ENCODE measurements around the gene NTN4.
"Not testable (repeated sequence)": the region's sequence is repeated elsewhere in the genome, so short reads cannot be mapped to it uniquely, and the experiment has no call there.

Gene NTN4

DNA sequence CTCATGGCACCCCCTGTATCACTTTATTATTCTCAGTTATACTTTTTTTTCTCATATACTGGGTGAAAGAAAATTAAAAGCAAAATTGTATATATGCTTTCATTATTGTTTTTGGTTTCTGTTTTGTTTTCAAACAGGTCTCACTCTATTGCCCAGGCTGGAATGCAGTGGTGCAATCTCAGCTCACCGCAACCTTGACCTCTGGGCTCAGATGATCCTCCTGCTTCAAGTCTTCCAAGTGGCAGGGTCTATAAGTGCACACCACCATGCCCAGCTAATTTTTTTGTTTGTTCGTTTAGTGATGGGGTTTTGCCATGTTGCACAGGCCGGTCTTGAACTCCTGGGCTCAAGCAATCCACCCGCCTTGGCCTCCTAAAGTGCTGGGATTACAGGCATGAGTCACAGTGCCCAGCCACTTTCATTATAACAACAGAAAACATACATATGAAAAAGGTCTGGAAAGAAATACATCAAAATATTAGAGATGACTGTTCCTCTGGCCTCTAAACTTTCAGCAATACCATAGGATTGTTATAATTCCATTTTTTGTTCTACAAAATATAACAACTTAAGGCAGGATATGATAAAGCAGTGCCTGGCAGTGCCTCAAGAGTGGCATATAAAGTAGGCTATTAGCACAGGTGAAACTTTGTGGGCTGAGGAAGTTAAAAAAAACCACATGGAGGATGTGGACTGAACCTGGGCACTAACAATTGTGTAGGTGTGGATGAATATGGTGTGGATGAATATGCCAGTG, 5.8 kb upstream of the NTN4 start:
- no peak for DNase-seq (ENCODE audit: low read depth in 2 of 2)

DNA sequence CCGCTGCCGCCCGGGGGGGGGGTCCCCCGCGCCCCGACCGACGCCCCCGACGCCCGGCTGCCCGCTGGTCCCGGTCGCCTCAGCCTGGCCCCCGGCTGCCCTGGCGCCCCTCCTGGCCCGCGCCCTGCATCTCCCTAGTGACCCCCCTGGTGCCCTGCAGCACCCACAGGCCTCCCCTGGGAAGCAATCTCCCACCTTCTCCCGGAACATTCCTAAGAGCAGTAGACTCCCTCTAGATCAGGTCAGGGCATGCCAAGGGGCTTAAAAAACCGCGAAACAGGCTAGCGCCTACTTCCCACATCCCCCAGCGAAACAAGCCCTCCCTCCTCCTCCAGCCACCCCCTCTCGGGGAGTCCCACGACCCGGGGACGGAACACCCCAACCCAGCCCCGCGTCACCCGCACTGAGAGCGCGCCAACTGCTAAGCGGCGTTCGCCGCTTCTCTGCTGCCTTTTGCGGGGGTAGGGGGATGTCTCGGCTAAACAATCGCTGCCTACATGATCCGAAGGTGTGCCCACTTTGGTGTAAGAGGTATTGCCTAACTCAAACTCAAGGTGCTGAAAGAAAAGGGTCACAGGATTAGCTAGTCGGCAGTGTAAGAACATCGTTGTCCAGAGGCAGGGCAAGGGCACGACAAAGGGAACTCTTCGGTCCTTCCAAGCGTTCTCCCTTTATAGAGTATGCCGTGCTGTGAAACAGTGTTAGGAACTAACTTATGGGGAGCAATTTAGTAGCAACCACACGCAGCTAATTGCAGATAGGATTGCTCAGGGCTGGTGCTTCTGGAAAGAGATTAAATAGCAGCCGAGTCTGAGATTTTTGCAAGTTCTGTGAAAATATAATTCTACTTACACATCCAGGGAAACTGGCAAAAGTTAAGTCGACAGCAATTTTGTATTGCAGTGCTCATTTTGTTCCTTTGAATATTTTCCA, 619 bp upstream of the NTN4 start:
- no peak for DNase-seq (ENCODE audit: low read depth in 2 of 2)

- no peak for DNase-seq (ENCODE audit: low read depth in 2 of 2)
Observed at GRCh38 chr12:95789126-95790032, 1.2 kb downstream of the NTN4 start.

GRCh38 chr12:95788637-95789036, 1.9 kb downstream of the NTN4 start:
- no peak for DNase-seq (ENCODE audit: low read depth in 2 of 2)

DNA sequence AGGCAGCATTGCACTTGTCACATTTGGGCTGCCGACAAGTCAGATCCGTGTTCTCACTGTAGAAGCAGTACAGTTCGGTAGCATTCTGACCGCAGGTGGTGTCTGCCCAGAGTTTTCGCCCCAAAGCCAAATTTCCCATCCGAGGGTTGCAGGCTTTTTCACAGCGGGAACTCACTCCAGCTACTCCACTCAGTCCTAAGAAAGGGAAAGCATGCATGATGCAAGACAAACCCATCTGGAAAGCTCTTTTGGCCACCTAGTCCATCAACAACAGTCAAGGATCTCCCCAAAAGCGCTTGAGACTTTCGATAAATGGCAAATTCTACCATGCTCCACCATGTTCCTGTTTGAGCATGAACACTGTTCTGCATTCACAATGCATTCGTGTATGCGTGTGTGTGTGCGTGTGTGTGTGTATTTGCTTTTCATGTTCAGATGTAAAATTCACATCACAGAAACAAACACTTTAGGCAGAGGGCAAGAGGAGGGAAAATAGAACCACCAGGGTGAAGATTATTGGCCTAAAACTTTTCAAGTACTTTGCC, 3.2 kb downstream of the NTN4 start:
- no peak for DNase-seq (ENCODE audit: low read depth in 2 of 2)

- DNase-seq (ENCODE audit: low read depth in 2 of 2): no peak
Observed at GRCh38 chr12:95784915-95785314, 5.6 kb downstream of the NTN4 start.

DNA sequence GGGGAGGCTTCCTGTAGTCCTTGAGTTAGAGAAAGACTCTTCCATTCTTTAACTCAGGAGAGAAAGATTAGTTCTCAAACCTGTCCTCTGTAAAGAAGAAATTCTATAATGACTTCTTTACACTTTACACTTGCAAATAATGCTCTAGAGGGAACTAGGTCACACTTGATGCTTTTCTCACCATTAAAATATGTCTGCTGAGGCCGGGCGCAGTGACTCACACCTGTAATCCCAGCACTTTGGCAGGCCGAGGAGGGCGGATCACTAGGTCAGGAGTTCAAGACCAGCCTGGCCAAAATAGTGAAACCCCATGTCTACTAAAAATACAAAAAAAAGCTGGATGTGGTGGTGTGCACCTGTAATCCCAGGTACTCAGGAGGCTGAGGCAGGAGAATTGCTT, 6.3 kb downstream of the NTN4 start:
- DNase-seq (ENCODE audit: low read depth in 2 of 2): no peak

DNA sequence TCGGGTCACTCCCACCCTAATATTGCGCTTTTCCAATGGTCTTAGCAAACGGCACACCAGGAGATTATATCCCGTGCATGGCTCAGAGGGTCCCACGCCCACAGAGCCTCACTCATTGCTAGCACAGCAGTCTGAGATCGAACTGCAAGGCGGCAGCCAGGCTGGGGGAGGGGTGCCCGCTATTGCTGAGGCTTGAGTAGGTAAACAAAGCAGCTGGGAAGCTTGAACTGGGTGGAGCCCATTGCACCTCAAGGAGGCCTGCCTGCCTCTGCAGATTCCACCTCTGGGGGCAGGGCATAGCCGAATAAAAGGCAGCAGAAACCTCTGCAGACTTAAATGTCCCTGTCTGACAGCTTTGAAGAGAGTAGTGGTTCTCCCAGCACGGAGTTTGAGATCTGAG, 15.1 kb downstream of the NTN4 start:
- not testable (repeated sequence) for DNase-seq (ENCODE audit: low read depth in 2 of 2)

GRCh38 chr12:95774311-95775045, 16.1 kb downstream of the NTN4 start:
- DNase-seq (ENCODE audit: low read depth in 2 of 2): no peak

DNA sequence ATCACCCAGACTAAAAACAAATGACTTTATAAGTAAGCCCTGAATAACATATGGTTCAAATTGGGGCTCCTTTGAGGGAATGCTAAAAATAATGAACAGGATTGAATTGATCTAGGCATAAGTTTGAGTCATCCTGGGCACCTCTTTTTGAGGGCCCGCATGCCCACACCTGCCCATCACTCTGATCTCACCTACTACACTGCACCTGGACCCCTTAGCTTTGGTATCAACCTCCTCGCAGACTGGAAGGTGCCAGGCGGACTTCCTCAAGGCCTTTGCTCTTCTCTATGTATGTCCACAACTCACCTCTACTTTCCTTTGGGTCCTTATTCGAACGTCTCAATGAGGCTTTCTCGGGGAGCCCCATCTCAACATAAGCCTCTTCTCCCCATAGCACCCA, 17.2 kb downstream of the NTN4 start:
- DNase-seq (ENCODE audit: low read depth in 2 of 2): no peak

DNA sequence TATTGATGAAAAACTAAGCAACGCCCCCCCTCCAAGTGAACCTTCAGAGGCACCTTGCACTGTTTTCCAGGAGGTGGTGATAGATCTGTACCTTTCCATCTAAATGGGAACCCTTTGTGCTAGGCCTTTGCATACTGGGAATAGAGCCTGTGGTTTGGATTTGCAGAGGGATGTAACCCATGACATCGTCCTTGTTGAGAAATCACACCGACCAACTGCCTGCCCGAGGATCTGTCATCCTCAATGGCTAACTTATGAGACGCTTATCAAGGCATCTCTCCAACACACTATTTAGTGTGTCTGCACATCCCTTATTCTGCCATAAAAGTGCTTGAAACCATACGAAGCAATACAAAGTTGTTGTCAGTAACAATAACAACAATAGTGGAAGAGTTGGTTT, 22.9 kb downstream of the NTN4 start:
- DNase-seq (ENCODE audit: low read depth in 2 of 2): no peak

DNA sequence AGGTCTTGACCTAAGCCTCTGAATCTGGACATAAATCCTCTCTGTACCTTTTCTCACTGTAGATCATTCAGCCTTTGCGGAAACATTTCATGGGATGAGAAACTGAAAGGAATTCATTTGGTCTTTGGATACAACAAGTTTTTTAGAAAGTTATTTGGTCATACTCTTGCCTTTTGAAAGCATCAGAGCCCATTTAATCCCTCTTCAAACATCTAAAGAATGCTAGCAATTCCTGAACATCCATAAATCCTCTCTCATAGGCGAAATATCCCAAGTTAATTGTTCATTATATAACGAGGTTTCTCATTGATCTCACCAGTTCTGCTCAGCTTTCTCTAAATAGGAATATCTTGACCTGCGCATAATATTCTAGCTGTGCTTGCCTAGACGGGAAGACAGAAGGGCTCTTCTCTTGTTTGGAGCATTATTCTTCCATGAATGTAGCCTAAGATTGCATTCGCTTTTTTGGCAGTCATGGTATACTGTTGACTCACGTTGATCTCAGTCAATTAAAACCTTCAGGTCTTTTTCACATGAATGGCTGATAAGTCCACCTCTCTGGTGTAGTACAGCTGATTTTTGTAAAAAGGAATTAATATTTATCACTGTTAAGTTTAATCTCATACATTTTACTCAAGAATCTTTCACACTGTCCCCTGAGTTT, 24.1 kb downstream of the NTN4 start:
- no peak for DNase-seq (ENCODE audit: low read depth in 2 of 2)

- DNase-seq (ENCODE audit: low read depth in 2 of 2): no peak
Observed at GRCh38 chr12:95764848-95765247, 25.7 kb downstream of the NTN4 start.

DNA sequence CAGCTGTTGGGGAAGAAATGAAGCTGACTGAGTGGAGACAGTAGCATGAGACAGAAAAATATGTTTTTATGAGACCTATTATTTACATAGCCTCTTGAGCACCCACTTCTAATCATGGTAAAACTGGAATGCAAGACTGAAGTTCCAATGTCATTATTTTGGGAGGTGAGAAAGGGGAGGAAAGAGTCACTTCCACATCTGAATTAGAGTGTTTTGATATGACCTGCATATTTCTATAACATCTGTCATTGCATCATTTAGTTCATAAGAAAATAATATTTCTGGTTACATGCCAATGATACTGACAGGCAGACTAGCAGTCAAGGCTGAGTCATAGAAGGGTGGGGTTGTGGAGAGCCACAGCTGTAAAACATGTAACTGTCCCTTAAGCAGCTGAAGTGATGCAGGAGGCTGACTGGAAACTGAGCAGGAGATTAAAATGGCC, 26.7 kb downstream of the NTN4 start:
- DNase-seq (ENCODE audit: low read depth in 2 of 2): no peak

DNA sequence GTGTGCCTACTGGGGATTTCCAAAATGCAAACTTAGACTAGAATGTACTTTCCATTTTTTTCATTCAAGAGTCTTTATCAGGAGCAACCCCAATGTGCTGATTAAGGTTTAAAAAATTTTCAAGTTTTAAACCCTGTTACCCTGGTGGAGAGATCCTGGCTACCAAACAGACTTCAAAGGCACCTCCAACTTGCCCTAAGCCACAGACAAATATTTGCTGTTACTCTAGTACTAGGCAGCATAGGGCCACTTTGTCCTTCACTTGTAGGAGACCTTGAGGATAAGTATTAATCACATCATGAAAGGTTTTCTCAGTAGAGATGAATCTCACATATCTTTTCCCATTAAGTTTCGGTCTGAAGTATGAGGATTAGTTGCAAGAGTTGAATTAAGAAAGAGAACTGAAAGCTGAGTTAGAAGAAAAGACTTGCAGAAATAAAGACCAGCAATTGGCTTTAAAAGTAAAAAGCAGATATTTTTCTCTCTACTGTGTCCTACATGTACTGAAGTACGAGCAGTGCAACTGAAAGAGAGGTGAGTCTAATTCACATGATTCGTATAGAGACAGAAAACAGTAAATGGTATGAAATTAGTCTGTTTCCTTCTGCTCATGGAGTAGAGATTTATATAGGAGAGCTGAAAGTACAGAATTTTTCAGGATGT, 28.3 kb downstream of the NTN4 start:
- DNase-seq (ENCODE audit: low read depth in 2 of 2): no peak

DNA sequence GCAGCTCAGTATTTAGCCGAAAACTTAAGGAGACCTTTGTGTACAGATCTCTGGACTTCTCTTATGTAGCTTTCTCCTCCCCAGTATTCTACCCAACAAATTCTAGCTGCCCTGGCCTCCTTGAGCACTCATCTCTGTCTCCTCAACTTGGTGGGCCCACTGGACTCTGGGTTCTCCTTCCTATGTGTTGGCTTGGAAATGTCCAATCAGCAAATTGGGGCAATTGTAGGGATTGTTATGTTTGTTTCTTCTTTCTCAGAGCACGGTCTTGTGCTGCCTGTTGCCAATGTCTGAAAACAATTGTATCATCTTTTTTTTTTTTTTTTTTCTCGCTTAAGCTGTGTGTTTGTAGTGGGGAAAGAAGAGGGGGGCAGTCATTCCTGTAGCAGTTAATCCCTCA, 30.2 kb downstream of the NTN4 start:
- DNase-seq (ENCODE audit: low read depth in 2 of 2): no peak

GRCh38 chr12:95759718-95760117, 30.8 kb downstream of the NTN4 start:
- no peak for DNase-seq (ENCODE audit: low read depth in 2 of 2)

GRCh38 chr12:95759039-95759438, 31.5 kb downstream of the NTN4 start:
- DNase-seq (ENCODE audit: low read depth in 2 of 2): no peak

DNA sequence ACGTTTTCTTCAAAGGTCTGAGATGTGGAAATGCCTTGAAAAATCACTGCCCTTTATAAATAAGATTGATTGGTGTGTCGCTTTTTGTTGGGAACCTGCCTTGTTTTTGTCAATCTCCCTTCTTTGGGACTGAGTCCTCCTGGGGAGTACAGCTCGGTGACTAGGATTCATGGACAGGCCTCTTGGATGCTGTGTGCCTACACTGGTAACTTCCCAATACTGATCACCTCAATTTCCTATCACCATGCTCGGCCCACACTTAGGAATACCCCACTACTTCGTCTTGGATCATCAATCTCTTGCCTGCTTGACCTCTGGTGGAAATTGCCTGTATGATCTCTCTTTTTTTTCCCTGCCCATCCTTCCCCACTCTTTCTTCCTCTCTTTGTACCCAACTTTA, 34.2 kb downstream of the NTN4 start:
- DNase-seq (ENCODE audit: low read depth in 2 of 2): no peak

Data from stimulated activated CD4-positive, alpha-beta T cell treated with anti-CD3 and anti-CD28 coated beads, Interleukin-15, amount 100 ng/mL, for 48 hours (primary cell).